Measurements from ENCODE around the gene CRYGS. TPM values are rescaled to one million over a fixed set of nuclear protein-coding genes. Genes with fewer than 3 reads are reported as not detected.

The CRYGS gene
- total RNA-seq, 1 experiment from 2014 or later, result 0.10 TPM

GRCh38 chr3:186493525-186494255 is 50.5 kb downstream of the CRYGS start:
- DNase-seq (ENCODE audit: low spot score), result no peak

GRCh38 chr3:186492385-186492984 is 51.7 kb downstream of the CRYGS start:
- DNase-seq (ENCODE audit: low spot score), result no peak

- no peak for DNase-seq (ENCODE audit: low spot score)
Observed at GRCh38 chr3:186489507-186489906, 54.7 kb downstream of the CRYGS start.

Other genes with a start within 250 kb of the CRYGS start
- gene DGKG, start 182.1 kb downstream of the CRYGS start, total RNA-seq (2014; rRNA removed; shearing (Covaris generic)), result 18.4 and 26.1 TPM in 2 replicates
- gene TBCCD1, start 23.0 kb upstream of the CRYGS start, total RNA-seq (2014; rRNA removed; shearing (Covaris generic)), result 21.4 and 25.5 TPM in 2 replicates
- gene DNAJB11, start 26.3 kb upstream of the CRYGS start, total RNA-seq (2014; rRNA removed; shearing (Covaris generic)), result 155 and 159 TPM in 2 replicates
- not detected in 2 replicates for gene AHSG, start 68.7 kb upstream of the CRYGS start, total RNA-seq (2014; rRNA removed; shearing (Covaris generic))
- gene FETUB, start 96.0 kb upstream of the CRYGS start, total RNA-seq (2014; rRNA removed; shearing (Covaris generic)), result not detected in 2 replicates
- gene HRG, start 121.6 kb upstream of the CRYGS start, total RNA-seq (2014; rRNA removed; shearing (Covaris generic)), result not detected in 2 replicates
- not detected in 2 replicates for gene KNG1, start 173.0 kb upstream of the CRYGS start, total RNA-seq (2014; rRNA removed; shearing (Covaris generic))
- gene EIF4A2, start 239.2 kb upstream of the CRYGS start, total RNA-seq (2014; rRNA removed; shearing (Covaris generic)), result 416 and 440 TPM in 2 replicates